Pulmonary artery endothelial cell (primary cell): ENCODE results near the gene ZNF121. TPM values are rescaled to one million over a fixed set of nuclear protein-coding genes. Genes with fewer than 3 reads are reported as not detected.
"Not testable (repeated sequence)": the region's sequence is repeated elsewhere in the genome, so short reads cannot be mapped to it uniquely, and the experiment has no call there.

ENCODE experiments used
- DNase-seq: peaks from one replicate; pipeline ENCODE4 v3.0.0-alpha.2; 2011; ENCODE audit warnings: low read depth, low spot score
- total RNA-seq: library from RNA; depleted of rRNA; stranded (reverse); fragments of >200 nt; gene quantifications from 2 replicates; pipeline ENCODE4 v1.2.3, GENCODE V29; 2014

ZNF121 gene
- total RNA-seq = 35.5 and 47.3 TPM in 2 replicates

GRCh38 chr19:9584073-9584833, at the start of gene ZNF121:
ZNF121 (minus strand) TSS chr19:9584504; CDS start chr19:9568097, 16,407 bp downstream.
- DNase-seq = peak; percentile 40

DNA sequence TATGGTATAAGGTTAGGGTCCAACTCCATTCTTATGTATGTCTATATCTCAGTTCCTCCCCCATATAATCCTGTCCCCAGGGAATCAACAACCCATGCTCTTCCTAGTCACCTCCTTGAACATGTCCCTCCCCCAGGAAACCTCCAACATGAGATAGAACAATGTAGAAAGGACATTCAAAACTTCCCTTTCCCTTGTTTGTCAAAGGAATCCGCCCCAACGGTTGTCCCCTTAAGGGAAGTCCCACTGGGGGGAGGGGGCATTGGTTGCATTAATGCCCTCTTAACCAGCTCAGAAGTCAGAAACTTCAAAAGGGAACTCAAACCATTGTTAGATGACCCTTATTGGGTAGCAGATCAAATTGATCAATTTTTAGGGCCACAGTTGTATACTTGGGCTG, 43.6 kb upstream of the ZNF121 start:
- no peak for DNase-seq

DNA sequence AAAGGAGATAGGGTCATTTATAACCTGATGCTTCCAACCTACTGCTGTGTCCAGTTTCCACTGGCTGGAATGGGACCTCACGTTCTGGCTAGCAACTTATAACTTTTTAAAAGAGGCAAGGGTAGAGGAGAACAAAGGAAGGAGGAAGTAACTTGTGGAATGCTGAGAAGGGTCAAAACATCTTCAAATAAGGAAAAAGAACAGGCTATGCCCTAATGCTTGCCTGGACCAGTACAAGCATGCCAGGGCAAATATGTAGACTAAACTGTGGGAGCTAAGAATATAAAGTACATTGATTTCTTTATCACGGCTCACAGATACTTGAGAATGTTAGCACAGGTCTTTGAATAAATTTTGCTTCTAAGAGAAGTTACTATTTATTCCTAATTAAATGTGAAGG, 38.2 kb upstream of the ZNF121 start:
- no peak for DNase-seq

GRCh38 chr19:9621156-9622037, 37.1 kb upstream of the ZNF121 start, which contains the start of gene ZNF561:
ZNF561 (minus strand) TSS chr19:9621232; CDS start chr19:9619456, 1,776 bp downstream.
- peak; percentile 86 for DNase-seq

- DNase-seq = no peak
Measured at GRCh38 chr19:9620842-9621155, 36.5 kb upstream of the ZNF121 start.

GRCh38 chr19:9615844-9616243, 31.5 kb upstream of the ZNF121 start:
- no peak for DNase-seq

GRCh38 chr19:9610484-9611113, 26.3 kb upstream of the ZNF121 start:
- DNase-seq = no peak

GRCh38 chr19:9608912-9609311, 24.6 kb upstream of the ZNF121 start:
- no peak for DNase-seq

GRCh38 chr19:9597027-9597426, 12.7 kb upstream of the ZNF121 start:
- no peak for DNase-seq

GRCh38 chr19:9586764-9587163, 2.5 kb upstream of the ZNF121 start:
- DNase-seq = peak; percentile 19

DNA sequence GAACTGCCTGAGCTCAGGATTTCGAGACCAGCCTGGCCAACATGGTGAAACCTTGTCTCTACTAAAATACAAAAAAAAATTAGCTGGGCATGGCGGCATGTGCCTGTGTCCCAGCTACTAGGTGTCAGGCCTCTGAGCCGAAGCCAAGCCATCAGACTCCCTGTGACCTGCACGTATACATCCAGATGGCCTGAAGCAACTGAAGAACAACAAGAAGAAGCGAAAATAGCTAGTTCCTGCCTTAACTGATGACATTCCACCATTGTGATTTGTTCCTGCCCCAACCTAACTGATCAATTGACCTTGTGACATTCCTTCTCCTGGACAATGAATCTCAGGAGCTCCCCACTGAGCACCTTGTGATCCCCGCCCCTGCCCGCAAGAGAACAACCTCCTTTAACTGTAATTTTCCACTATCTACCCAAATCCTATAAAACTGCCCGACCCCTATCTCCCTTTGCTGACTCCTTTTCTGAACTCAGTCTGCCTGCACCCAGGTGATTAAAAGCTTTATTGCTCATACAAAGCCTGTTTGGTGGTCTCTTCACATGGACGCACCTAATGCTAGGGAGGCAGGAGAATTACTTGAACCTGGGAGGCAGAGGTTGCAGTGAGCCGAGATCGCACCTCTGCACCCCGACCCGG, 2.1 kb downstream of the ZNF121 start:
- not testable (repeated sequence) for DNase-seq

GRCh38 chr19:9580728-9581127, 3.6 kb downstream of the ZNF121 start:
- DNase-seq = no peak

DNA sequence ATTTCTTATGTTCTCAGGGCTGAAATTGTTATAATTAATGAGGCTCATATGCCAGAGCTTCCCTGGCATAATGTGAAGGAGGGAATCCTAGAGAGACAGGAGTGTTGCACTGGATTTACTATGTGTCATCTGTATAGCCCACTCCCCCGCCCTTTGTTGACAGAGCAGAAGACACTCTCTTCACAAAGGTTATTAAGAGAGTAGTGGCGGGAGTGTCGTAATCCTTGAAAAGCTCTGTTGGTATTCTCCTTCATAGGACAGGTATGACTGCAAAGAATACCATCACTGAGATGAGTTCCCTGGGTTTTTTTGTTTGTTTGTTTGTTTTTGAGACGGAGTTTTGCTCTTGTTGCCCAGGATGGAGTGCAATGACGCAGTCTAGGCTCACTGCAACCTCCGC, 14.0 kb downstream of the ZNF121 start:
- no peak for DNase-seq

GRCh38 chr19:9566729-9567128, 17.6 kb downstream of the ZNF121 start:
- DNase-seq = no peak

DNA sequence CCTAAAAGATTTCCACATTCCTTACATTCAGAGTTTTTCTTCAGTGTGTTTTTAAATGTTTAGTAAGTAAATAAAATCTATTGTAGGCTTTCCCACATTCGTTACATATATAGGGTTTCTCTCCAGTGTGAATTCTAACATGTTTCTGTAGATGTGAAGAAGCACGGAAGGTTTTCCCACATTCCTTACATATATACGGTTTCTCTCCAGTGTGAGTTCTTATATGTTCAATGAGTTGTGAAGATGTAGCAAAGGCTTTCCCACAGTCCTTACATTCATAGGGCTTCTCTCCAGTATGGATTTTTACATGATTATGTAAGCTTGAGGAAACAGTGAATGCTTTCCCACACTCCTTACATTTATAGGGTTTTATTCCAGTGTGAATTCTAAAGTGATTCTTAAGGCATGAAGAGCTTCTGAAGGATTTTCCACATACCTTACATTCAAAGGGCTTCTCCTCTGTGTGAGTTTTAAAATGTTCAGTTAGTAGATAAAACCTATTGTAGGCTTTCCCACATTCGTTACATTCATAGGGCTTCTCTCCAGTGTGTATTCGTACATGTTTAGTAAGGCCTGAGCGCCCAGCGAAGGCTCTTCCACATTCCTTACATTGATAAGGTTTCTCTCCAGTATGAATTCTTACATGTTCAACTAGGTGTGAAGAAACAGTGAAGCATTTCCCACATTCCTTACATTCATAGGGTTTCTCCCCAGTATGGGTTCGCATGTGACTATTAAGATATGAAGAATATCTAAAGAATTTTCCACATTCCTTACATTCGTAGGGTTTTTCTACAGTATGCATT, 18.2 kb downstream of the ZNF121 start:
- DNase-seq = no peak

DNA sequence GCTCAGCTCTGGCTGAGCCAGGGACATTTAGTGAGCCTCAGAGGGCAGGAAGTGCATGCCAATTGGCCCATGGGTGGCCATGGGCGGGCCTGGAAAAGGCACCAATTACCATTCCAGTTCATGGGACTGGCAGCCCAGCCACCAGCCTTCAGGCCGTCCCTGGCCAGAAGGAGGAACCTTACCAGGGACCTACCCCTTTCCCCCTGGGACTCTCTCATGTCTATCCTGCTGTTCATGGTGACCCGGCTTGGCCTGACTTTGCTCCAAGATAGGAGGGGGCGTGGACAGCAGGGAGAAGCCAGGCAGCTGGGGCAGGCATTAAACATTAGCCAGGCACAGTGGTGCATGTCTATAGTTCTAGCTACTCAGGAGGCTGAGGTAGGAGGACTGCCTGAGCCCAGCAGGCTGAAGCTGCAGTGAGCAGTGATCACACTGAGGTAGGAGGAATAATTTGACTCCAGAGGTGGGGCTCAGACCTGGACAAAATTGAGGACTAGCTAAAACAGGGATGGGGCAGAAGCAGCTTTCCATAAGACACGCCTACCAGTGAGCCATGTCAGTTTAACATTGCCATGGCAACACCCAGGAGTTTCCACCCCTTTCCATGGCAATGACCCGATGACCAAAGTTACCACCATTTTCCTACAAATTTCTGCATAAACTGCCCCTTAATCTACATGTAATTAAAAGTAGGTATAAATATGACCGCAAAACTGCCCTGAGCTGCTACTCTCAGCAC, 31.6 kb downstream of the ZNF121 start:
- no peak for DNase-seq

DNA sequence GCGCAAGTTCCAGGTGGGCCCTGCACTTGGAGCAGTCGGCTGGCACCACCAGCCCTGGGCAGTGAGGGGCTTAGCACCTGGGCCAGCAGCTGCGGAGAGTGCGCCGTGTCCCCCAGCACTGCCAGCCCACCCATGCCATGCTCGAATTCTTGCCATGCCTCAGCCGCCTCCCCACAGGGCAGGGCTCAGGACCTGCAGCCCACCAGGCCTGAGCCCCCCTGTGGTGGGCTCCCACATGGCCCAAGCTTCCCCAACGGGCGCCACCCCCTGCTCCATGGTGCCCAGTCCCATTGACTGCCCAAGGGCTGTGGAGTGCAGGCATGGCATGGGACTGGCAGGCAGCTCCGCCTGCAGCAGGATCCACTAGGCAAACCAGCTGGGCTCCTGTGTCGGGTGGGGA, 36.4 kb downstream of the ZNF121 start:
- DNase-seq = no peak

GRCh38 chr19:9541281-9541680, 43.0 kb downstream of the ZNF121 start:
- DNase-seq = not testable (repeated sequence)

DNA sequence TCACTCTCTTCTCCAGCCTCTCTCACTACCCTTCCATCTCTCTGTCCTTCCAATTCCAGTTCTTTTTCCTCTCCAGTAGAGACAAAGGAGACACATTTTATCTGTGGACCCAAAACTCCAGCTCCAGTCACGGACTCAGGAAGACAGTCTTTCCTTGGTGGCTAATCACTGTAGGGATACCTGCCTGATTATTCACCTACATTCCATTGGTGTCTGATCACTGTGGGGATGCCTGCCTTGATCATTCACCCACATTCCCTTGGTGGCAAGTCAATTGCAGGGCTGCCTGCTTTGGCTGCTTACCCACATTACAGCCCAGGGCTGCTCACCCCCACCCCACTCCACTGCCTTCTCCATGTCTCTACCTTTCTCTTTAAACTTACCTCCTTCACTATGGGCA, 44.4 kb downstream of the ZNF121 start:
- not testable (repeated sequence) for DNase-seq

GRCh38 chr19:9539201-9539600, 45.1 kb downstream of the ZNF121 start:
- not testable (repeated sequence) for DNase-seq
